ENCODE results near the gene UBE2E2.
A peak's percentile ranks its signal among the peaks of the same experiment; 100 is the strongest.

Gene UBE2E2

GRCh38 chr3:23308986-23309625 lies 106.0 kb downstream of the UBE2E2 start (continued):
- no peak for TF ChIP-seq ZNF24 (tag by site-specific recombination; IDR thresholded peaks at IDR 0.05)
- no peak for TF ChIP-seq ZNF221 (tag by site-specific recombination; IDR thresholded peaks at IDR 0.05; ENCODE audit: borderline replicate concordance)

DNA sequence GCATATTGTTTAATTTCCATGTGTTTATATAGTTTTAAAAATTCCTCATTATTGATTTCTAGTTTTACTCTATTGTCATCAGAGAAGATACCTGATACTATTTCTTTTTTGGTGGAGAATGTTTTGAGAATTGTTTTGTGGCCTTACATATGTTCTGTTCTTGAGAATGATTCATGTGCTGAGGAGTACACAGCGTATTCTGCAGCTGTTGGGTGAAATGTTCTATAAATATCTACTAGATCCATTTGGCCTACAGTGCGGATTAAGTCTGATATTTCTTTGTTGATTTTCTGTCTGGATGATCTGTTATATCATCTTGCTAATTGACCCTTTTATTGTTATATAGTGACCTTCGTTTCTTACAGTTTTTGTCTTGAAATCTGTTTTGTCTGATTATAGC lies 109.7 kb downstream of the UBE2E2 start:
- CTCF ChIA-PET, result interaction anchor here (0.6 kb wide), 1 partner anchor 236 kb away, joined by 6 read pairs; no protein-coding TSS in a partner anchor
- POLR2A ChIA-PET, result no interaction called here
- H3K4me1 ChIP-seq (ENCODE audit: control insufficient read depth, insufficient read depth, low read length), result no peaks in the 10 kb centered on the region
- TF ChIP-seq YY2 (tag by site-specific recombination; IDR thresholded peaks at IDR 0.05), result no peak
- no peak for TF ChIP-seq MYNN (tag by site-specific recombination; IDR thresholded peaks at IDR 0.05; ENCODE audit: borderline replicate concordance)
- TF ChIP-seq ZNF16 (tag by site-specific recombination; IDR thresholded peaks at IDR 0.05; ENCODE audit: low read depth), result no peak
- TF ChIP-seq ZNF610 (tag by site-specific recombination; IDR thresholded peaks at IDR 0.05; ENCODE audit: borderline replicate concordance), result no peak
- TF ChIP-seq, protein P1, sequence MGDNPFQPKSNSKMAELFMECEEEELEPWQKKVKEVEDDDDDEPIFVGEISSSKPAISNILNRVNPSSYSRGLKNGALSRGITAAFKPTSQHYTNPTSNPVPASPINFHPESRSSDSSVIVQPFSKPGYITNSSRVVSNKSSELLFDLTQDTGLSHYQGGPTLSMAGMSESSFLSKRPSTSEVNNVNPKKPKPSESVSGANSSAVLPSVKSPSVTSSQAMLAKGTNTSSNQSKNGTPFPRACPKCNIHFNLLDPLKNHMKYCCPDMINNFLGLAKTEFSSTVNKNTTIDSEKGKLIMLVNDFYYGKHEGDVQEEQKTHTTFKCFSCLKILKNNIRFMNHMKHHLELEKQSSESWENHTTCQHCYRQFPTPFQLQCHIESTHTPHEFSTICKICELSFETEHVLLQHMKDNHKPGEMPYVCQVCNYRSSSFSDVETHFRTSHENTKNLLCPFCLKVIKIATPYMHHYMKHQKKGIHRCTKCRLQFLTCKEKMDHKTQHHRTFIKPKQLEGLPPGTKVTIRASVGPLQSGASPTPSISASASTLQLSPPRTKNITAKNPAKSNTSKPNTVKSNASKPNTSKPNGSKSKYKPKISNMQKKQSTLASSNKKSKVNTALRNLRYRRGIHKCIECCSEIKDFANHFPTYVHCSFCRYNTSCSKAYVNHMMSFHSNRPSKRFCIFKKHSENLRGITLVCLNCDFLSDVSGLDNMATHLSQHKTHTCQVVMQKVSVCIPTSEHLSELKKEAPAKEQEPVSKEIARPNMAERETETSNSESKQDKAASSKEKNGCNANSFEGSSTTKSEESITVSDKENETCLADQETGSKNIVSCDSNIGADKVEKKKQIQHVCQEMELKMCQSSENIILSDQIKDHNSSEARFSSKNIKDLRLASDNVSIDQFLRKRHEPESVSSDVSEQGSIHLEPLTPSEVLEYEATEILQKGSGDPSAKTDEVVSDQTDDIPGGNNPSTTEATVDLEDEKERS (tag by site-specific recombination; IDR thresholded peaks at IDR 0.05), result no peak
- TF ChIP-seq, protein P2, sequence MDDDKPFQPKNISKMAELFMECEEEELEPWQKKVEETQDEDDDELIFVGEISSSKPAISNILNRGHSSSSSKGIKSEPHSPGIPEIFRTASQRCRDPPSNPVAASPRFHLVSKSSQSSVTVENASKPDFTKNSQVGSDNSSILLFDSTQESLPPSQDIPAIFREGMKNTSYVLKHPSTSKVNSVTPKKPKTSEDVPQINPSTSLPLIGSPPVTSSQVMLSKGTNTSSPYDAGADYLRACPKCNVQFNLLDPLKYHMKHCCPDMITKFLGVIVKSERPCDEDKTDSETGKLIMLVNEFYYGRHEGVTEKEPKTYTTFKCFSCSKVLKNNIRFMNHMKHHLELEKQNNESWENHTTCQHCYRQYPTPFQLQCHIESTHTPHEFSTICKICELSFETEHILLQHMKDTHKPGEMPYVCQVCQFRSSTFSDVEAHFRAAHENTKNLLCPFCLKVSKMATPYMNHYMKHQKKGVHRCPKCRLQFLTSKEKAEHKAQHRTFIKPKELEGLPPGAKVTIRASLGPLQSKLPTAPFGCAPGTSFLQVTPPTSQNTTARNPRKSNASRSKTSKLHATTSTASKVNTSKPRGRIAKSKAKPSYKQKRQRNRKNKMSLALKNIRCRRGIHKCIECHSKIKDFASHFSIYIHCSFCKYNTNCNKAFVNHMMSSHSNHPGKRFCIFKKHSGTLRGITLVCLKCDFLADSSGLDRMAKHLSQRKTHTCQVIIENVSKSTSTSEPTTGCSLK (tag by site-specific recombination; IDR thresholded peaks at IDR 0.05), result no peak
- H3K9me3 ChIP-seq (ENCODE audit: control insufficient read depth, insufficient read depth, low read depth, low read length), result no peaks in the 10 kb centered on the region
- no peak overlapping the region for H3K4me3 ChIP-seq (ENCODE audit: low read depth, low read length)
- no peak overlapping the region for H3K27ac ChIP-seq (ENCODE audit: extremely low read depth, low read depth, low read length)
- no peaks in the 10 kb centered on the region for H3K36me3 ChIP-seq (ENCODE audit: control insufficient read depth in 2 of 2, insufficient read depth in 1 of 2, low read length in 2 of 2)

GRCh38 chr3:23314981-23315762 lies 112.0 kb downstream of the UBE2E2 start:
- POLR2A ChIA-PET, result no interaction called here
- no peaks in the 10 kb centered on the region for H3K4me1 ChIP-seq (ENCODE audit: control insufficient read depth, insufficient read depth, low read length)
- CTCF ChIA-PET, result no interaction called here
- no peak overlapping the region for H3K27ac ChIP-seq (ENCODE audit: extremely low read depth, low read depth, low read length)
- TF ChIP-seq ZNF692 (tag by site-specific recombination; IDR thresholded peaks at IDR 0.05) (no peak), SETDB1 (IDR thresholded peaks at IDR 0.05; ENCODE audit: insufficient read length, low read length) (no peak), ZNF777 (tag by site-specific recombination; IDR thresholded peaks at IDR 0.05; ENCODE audit: borderline replicate concordance) (no peak), EGR2 (tag by site-specific recombination; IDR thresholded peaks at IDR 0.05; ENCODE audit: low read depth) (peak; percentile 37; the same call in 1 of the 2 replicates)
- H3K4me3 ChIP-seq (ENCODE audit: low read depth, low read length), result no peak overlapping the region
- no peaks in the 10 kb centered on the region for H3K36me3 ChIP-seq (ENCODE audit: control insufficient read depth in 2 of 2, insufficient read depth in 1 of 2, low read length in 2 of 2)
- H3K9me3 ChIP-seq (ENCODE audit: control insufficient read depth, insufficient read depth, low read depth, low read length), result no peaks in the 10 kb centered on the region

Measured in HEK293 (cell line).